Neutrophil (primary cell): Measurements from ENCODE around the gene FALEC.
"Not testable (repeated sequence)": the region's sequence is repeated elsewhere in the genome, so short reads cannot be mapped to it uniquely, and the experiment has no call there.

Experiments
- H3K27ac ChIP-seq: fragments of 200-600 bp; sonication (generic); 2 replicates; pipeline ENCODE4 v1.5.1; 2016; ENCODE audit warnings: mild to moderate bottlenecking, moderate library complexity
- H3K27me3 ChIP-seq: fragments of 200-600 bp; sonication (generic); 2 replicates; pipeline ENCODE4 v1.6.0; 2016; ENCODE audit warnings: mild to moderate bottlenecking
- H3K36me3 ChIP-seq: fragments of 200-600 bp; sonication (generic); 2 replicates; pipeline ENCODE4 v1.5.1; 2017
- H3K4me1 ChIP-seq, 2 experiments: fragments of 200-600 bp in 1 of 2; sonication (generic) in 1 of 2; 1 replicate in 1 of 2; 2 replicates in 1 of 2; pipeline versions ENCODE4 v1.5.1 to v1.6.1; 2013 to 2016; ENCODE audit warnings: low read depth in 1 of 2, low read length in 1 of 2, mild to moderate bottlenecking in 1 of 2, moderate library complexity in 1 of 2; ENCODE audit not compliant: control insufficient read depth in 1 of 2, insufficient read depth in 1 of 2
- H3K4me3 ChIP-seq, 2 experiments: fragments of 200-600 bp in 1 of 2; sonication (generic) in 1 of 2; 1 replicate in 1 of 2; 2 replicates in 1 of 2; pipeline ENCODE4 v1.5.1; 2013 to 2016; ENCODE audit warnings: low read depth in 1 of 2, low read length in 1 of 2, mild to moderate bottlenecking in 1 of 2, moderate library complexity in 1 of 2
- H3K9me3 ChIP-seq: fragments of 200-600 bp; sonication (generic); 2 replicates; pipeline ENCODE4 v1.5.1; 2016
- CTCF ChIP-seq: fragments of 200-600 bp; sonication (generic); IDR thresholded peaks from 2 replicates; pipeline ENCODE4 v1.5.1; 2016; ENCODE audit warnings: antibody characterized with exemption

The FALEC gene

GRCh38 chr1:150568594-150568966, 53.0 kb downstream of the FALEC start:
- Histone ChIP-seq H3K36me3 (peaks cover 93% of the 10 kb centered on the region), H3K9me3 (no peaks in the 10 kb centered on the region), H3K27me3 (no peaks in the 10 kb centered on the region), H3K4me3 (peak overlapping the region; percentile 69 to 97), H3K27ac (peak overlapping the region; percentile 99), H3K4me1 (peaks cover 99% of the 10 kb centered on the region in 2 experiments)
- no peak for TF ChIP-seq CTCF

GRCh38 chr1:150572918-150573647, 57.5 kb downstream of the FALEC start:
- peaks cover 100% of the 10 kb centered on the region for H3K36me3 ChIP-seq

DNA sequence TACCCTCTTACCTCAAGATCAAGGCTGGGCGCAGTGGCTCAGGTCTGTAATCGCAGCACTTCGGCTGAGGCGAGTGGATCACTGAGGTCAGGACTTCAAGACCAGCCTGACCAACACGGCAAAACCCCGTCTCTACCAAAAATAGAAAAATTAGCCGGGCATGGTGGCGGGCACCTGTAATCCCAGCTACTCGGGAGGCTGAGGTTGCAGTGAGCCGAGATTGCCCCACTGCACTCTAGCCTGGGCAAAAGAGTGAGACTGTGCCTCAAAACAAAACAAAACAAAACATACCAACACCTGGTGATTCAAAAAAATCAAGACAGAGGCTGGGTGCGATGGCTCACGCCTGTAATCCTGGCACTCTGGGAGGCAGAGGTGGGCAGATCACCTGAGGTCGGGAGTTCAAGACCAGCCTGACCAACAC, 58.1 kb downstream of the FALEC start:
- not testable (repeated sequence) for H3K9me3 ChIP-seq, H3K27me3 ChIP-seq
- peaks cover 100% of the 10 kb centered on the region for H3K36me3 ChIP-seq
- peak overlapping the region; percentile 100 for H3K27ac ChIP-seq
- H3K4me1 ChIP-seq, result peaks cover 71 to 73% of the 10 kb centered on the region in 2 experiments
- peak overlapping the region; percentile 80 to 97 for H3K4me3 ChIP-seq

More at GRCh38 chr1:150572918-150573647, 57.5 kb downstream of the FALEC start:
- no peaks in the 10 kb centered on the region for H3K9me3 ChIP-seq
- H3K27ac ChIP-seq, result peak overlapping the region; percentile 100
- peak overlapping the region; percentile 80 to 97 for H3K4me3 ChIP-seq
- no peaks in the 10 kb centered on the region for H3K27me3 ChIP-seq
- peaks cover 76 to 79% of the 10 kb centered on the region in 2 experiments for H3K4me1 ChIP-seq
- no peak for TF ChIP-seq CTCF

DNA sequence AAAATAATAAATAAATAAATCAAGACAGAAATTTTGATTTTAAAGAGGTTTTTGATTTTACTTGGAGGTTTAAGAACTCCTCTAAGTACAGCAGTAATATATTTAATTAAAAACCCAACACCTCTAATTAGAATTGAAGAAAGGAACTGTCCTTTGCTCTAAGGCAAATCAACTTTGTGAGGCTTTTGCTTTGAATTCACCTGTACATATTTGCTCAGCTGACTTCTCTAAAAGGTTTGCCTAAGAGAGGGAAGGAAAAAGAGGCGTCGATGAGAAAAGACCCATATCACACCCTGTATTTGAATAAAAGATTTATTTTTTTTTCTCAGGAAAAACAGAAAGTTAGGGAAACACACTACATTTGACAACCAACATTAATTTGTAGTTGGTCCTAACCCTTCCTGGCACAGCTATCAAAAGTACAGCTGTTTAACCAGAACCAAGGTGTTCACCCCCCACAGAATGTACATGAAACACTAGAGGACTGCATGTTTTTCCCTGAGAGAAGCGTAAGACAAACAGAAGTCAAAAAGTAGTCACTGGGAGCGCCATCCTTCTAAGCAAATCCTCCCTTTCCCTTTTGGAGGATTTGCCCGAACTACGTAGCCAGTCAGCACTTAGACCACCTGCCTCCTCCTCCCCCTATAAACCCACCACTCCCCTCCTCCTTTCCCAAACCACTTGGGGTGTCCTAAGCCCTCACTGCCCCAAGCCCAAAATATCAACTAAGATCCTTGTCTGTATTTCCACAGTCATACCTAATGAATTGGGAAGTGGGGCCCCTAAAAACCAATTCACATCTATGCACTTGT, 58.9 kb downstream of the FALEC start:
- Histone ChIP-seq H3K27me3 (no peaks in the 10 kb centered on the region), H3K27ac (peak overlapping the region; percentile 100), H3K9me3 (no peaks in the 10 kb centered on the region), H3K4me1 (peaks cover 63 to 65% of the 10 kb centered on the region in 2 experiments), H3K36me3 (peaks cover 97% of the 10 kb centered on the region), H3K4me3 (peak overlapping the region; percentile 80 to 97)
- no peak for TF ChIP-seq CTCF

- Histone ChIP-seq H3K36me3 (peaks cover 91% of the 10 kb centered on the region), H3K27ac (peak overlapping the region; percentile 100), H3K27me3 (no peaks in the 10 kb centered on the region), H3K9me3 (no peaks in the 10 kb centered on the region), H3K4me3 (peak overlapping the region; percentile 80 to 97), H3K4me1 (peaks cover 59 to 63% of the 10 kb centered on the region in 2 experiments)
- no peak for TF ChIP-seq CTCF
Measured at GRCh38 chr1:150575072-150575489, 59.5 kb downstream of the FALEC start.
